Colonic mucosa (tissue), 4 donors: ENCODE results near the gene USP36. TPM values are rescaled to one million over a fixed set of nuclear protein-coding genes. Genes with fewer than 3 reads are reported as not detected.

ENCODE experiments used
- DNase-seq: peaks from one replicate; pipeline ENCODE4 v3.0.0-alpha.2; 2020
- H3K27ac ChIP-seq: fragments of 200-600 bp; one replicate; pipeline ENCODE4 v1.8.0; 2021
- H3K27me3 ChIP-seq: fragments of 200-600 bp; one replicate; pipeline ENCODE4 v1.8.0; 2021
- H3K36me3 ChIP-seq: fragments of 200-600 bp; one replicate; pipeline ENCODE4 v1.8.0; 2021
- H3K4me1 ChIP-seq: fragments of 200-600 bp; one replicate; pipeline ENCODE4 v1.8.0; 2021; ENCODE audit warnings: mild to moderate bottlenecking
- H3K4me3 ChIP-seq: fragments of 200-600 bp; one replicate; pipeline ENCODE4 v1.8.0; 2021
- H3K9ac ChIP-seq, 2 donors: one replicate each; pipeline ENCODE4 v1.7.0; 2013; ENCODE audit warnings: control low read depth in 2 of 2, low read depth in 2 of 2, low read length in 2 of 2
- H3K9me3 ChIP-seq: fragments of 200-600 bp; one replicate; pipeline ENCODE4 v1.8.0; 2021
- CTCF ChIP-seq: fragments of 200-600 bp; IDR thresholded peaks from one replicate; pipeline ENCODE4 v1.8.0; 2022; ENCODE audit warnings: antibody characterized with exemption, mild to moderate bottlenecking
- intact Hi-C: fragments of 100-400 bp; cut with DNase I; formaldehyde crosslinking; loops from one replicate; pipeline ENCODE4 v1.14.1; 2022
- total RNA-seq, 2 donors: library from RNA; stranded (reverse); fragmentation: NEBNext Ultra II Directional in 1 of 2; extraction: Animal tissue kit (Norgen Biotek cat#: 25700) in 1 of 2; gene quantifications; one replicate each; pipeline ENCODE4 v1.2.1, GENCODE V29; 2021
- donor health status: healthy.
- donor health status: DM: no; HTN: no; CAD: no.
- donor health status: DM: no; HTN: no; CAD: no.

The USP36 gene
- total RNA-seq, 2 donors from 2014 or later: 27.4 to 32.6 TPM

- Histone ChIP-seq H3K27ac (no peak overlapping the region), H3K4me1 (no peaks in the 10 kb centered on the region), H3K9ac (no peak overlapping the region), H3K4me3 (no peak overlapping the region), H3K36me3 (peaks cover 19% of the 10 kb centered on the region), H3K9me3 (no peaks in the 10 kb centered on the region), H3K27me3 (no peaks in the 10 kb centered on the region)
- intact Hi-C loops: loop anchor here (5.0 kb wide), 1 partner anchor 299 kb away; no protein-coding TSS in a partner anchor
- DNase-seq: no peak
- no peak for TF ChIP-seq CTCF
Observed at GRCh38 chr17:78796517-78796900, 44.1 kb downstream of the USP36 start.

- Histone ChIP-seq H3K4me3 (no peak overlapping the region), H3K27me3 (no peaks in the 10 kb centered on the region), H3K27ac (no peak overlapping the region), H3K4me1 (no peaks in the 10 kb centered on the region), H3K9me3 (no peaks in the 10 kb centered on the region), H3K9ac (no peak overlapping the region), H3K36me3 (peaks cover 19% of the 10 kb centered on the region)
- no peak for DNase-seq
- intact Hi-C loops: loop anchor here (5.0 kb wide), 1 partner anchor 299 kb away; no protein-coding TSS in a partner anchor
- TF ChIP-seq CTCF: no peak
Observed at GRCh38 chr17:78795861-78796516, 44.6 kb downstream of the USP36 start.

- intact Hi-C loops: loop anchor here (5.0 kb wide), 1 partner anchor 298 kb away; no protein-coding TSS in a partner anchor
- Histone ChIP-seq H3K27me3 (no peaks in the 10 kb centered on the region), H3K4me3 (no peak overlapping the region), H3K27ac (no peak overlapping the region), H3K9me3 (no peaks in the 10 kb centered on the region), H3K9ac (no peak overlapping the region), H3K36me3 (peaks cover 19% of the 10 kb centered on the region), H3K4me1 (peaks cover under 1% of the 10 kb centered on the region)
- no peak for TF ChIP-seq CTCF
- no peak for DNase-seq
Observed at GRCh38 chr17:78794864-78795640, 45.6 kb downstream of the USP36 start.

- no peak overlapping the region for H3K4me3 ChIP-seq
- peaks cover 19% of the 10 kb centered on the region for H3K36me3 ChIP-seq
- no peak overlapping the region for H3K9ac ChIP-seq
- H3K27me3 ChIP-seq: no peaks in the 10 kb centered on the region
- H3K4me1 ChIP-seq: peaks cover 5% of the 10 kb centered on the region
- no peaks in the 10 kb centered on the region for H3K9me3 ChIP-seq
- intact Hi-C loops: no loop called here
- no peak for DNase-seq
- H3K27ac ChIP-seq: no peak overlapping the region
- TF ChIP-seq CTCF: no peak
Observed at GRCh38 chr17:78794399-78794798, 46.2 kb downstream of the USP36 start.

GRCh38 chr17:78793968-78794367, 46.6 kb downstream of the USP36 start:
- Histone ChIP-seq H3K9me3 (no peaks in the 10 kb centered on the region), H3K27ac (no peak overlapping the region), H3K4me1 (peaks cover 9% of the 10 kb centered on the region), H3K9ac (no peak overlapping the region), H3K4me3 (no peak overlapping the region), H3K27me3 (no peaks in the 10 kb centered on the region), H3K36me3 (peaks cover 19% of the 10 kb centered on the region)
- intact Hi-C loops: no loop called here
- TF ChIP-seq CTCF: no peak
- no peak for DNase-seq
